ENCODE results near the gene MRPL55.

GRCh38 chr1:228094432-228095016 is 14.6 kb downstream of the MRPL55 start:
- TF ChIP-seq, protein P1, sequence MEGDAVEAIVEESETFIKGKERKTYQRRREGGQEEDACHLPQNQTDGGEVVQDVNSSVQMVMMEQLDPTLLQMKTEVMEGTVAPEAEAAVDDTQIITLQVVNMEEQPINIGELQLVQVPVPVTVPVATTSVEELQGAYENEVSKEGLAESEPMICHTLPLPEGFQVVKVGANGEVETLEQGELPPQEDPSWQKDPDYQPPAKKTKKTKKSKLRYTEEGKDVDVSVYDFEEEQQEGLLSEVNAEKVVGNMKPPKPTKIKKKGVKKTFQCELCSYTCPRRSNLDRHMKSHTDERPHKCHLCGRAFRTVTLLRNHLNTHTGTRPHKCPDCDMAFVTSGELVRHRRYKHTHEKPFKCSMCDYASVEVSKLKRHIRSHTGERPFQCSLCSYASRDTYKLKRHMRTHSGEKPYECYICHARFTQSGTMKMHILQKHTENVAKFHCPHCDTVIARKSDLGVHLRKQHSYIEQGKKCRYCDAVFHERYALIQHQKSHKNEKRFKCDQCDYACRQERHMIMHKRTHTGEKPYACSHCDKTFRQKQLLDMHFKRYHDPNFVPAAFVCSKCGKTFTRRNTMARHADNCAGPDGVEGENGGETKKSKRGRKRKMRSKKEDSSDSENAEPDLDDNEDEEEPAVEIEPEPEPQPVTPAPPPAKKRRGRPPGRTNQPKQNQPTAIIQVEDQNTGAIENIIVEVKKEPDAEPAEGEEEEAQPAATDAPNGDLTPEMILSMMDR (IDR thresholded peaks at IDR 0.05; ENCODE audit: low read length) = no peak
- no peak for TF ChIP-seq EZH2phosphoT487 (IDR thresholded peaks at IDR 0.05; ENCODE audit: low read length)
